AG08395 (cell line): ENCODE data around the gene ATP9A.
"Not testable (repeated sequence)": the region's sequence is repeated elsewhere in the genome, so short reads cannot be mapped to it uniquely, and the experiment has no call there.

ENCODE experiments used
- DNase-seq: peaks from one replicate; pipeline ENCODE4 v3.0.0; 2012; ENCODE audit warnings: mixed read lengths, low spot score

The ATP9A gene

GRCh38 chr20:51653226-51653625 lies 115.0 kb downstream of the ATP9A start:
- no peak for DNase-seq

- DNase-seq: no peak
Observed at GRCh38 chr20:51651921-51652549, 116.2 kb downstream of the ATP9A start.

GRCh38 chr20:51650685-51651134 lies 117.5 kb downstream of the ATP9A start:
- peak; percentile 27 for DNase-seq

GRCh38 chr20:51648571-51648947 lies 119.6 kb downstream of the ATP9A start:
- DNase-seq: no peak

GRCh38 chr20:51647674-51648570 lies 120.3 kb downstream of the ATP9A start:
- DNase-seq: no peak

GRCh38 chr20:51643810-51644209 lies 124.4 kb downstream of the ATP9A start:
- DNase-seq: not testable (repeated sequence)

GRCh38 chr20:51643390-51643789 lies 124.8 kb downstream of the ATP9A start:
- DNase-seq: no peak

- no peak for DNase-seq
Observed at GRCh38 chr20:51641866-51642265, 126.3 kb downstream of the ATP9A start.

- no peak for DNase-seq
Observed at GRCh38 chr20:51640743-51641142, 127.4 kb downstream of the ATP9A start.

- DNase-seq: peak; percentile 65
Observed at GRCh38 chr20:51639206-51639832, 128.9 kb downstream of the ATP9A start.

GRCh38 chr20:51637241-51637640 lies 130.9 kb downstream of the ATP9A start:
- no peak for DNase-seq

GRCh38 chr20:51636123-51636522 lies 132.1 kb downstream of the ATP9A start:
- no peak for DNase-seq

- DNase-seq: no peak
Observed at GRCh38 chr20:51635680-51636079, 132.5 kb downstream of the ATP9A start.

GRCh38 chr20:51634877-51635276 lies 133.3 kb downstream of the ATP9A start:
- DNase-seq: no peak

- DNase-seq: no peak
Observed at GRCh38 chr20:51634257-51634656, 133.9 kb downstream of the ATP9A start.

GRCh38 chr20:51633430-51633829 lies 134.8 kb downstream of the ATP9A start:
- DNase-seq: no peak

GRCh38 chr20:51631953-51632352 lies 136.2 kb downstream of the ATP9A start:
- no peak for DNase-seq

GRCh38 chr20:51631011-51631950 lies 136.9 kb downstream of the ATP9A start:
- peak; percentile 97 for DNase-seq

- DNase-seq: no peak
Observed at GRCh38 chr20:51629399-51630058, 138.7 kb downstream of the ATP9A start.

- DNase-seq: peak; percentile 59
Observed at GRCh38 chr20:51628533-51629398, 139.4 kb downstream of the ATP9A start.
